ENCODE results near the gene GZF1. TPM values are rescaled to one million over a fixed set of nuclear protein-coding genes. Genes with fewer than 3 reads are reported as not detected.

GZF1 gene
- total RNA-seq: 43.7 and 56.4 TPM in 2 replicates

DNA sequence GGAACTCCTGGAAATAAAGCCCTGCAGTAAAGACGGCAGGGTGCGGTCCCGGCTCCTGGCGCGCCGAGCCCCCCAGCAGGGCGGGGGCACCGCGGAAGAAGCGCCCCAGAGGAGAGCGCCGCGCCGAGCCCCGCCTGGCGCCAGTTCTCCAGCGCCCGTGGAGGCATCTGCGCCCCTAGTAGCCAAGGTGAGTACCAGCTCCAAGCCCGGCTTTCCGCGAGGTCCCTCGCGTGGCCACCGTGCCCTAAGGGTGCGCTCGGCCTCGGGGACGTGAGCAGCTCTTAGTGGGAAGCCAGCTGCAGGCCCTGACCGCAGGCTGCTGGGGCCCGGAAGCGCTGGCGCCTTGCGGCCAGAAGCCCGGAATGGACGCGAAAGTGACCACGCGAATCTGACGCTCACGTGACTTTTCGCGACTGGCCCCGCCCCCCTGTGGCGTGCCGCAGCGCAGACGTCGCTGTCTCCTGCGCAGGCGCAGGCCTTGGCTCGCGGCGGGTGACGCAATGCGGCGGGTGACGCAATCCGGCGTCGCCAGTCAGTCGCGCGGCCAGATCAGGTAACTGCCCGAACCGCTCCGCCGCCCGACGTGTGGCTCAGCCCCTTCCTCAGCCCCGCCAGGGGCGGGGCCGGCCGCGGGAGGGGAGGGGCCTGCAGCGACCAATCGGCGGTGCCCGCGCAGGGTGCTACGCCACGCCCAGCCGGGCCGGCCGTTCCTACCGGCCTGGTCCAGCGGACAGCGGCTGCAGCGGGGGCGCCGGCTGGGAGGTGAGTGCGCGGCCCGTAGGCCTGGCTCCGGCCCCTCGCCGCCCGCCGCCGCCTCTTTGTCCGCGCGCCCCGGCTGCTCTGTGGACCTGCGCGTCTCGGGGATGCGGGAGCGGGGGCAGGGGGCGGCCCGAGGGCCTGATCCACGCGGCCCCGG, at the start of gene GZF1:
Gene GZF1 (plus strand): TSS at position 707 of the 916 bp plus-strand sequence. CDS start 2,202 bp downstream, outside the sequence.

DNA sequence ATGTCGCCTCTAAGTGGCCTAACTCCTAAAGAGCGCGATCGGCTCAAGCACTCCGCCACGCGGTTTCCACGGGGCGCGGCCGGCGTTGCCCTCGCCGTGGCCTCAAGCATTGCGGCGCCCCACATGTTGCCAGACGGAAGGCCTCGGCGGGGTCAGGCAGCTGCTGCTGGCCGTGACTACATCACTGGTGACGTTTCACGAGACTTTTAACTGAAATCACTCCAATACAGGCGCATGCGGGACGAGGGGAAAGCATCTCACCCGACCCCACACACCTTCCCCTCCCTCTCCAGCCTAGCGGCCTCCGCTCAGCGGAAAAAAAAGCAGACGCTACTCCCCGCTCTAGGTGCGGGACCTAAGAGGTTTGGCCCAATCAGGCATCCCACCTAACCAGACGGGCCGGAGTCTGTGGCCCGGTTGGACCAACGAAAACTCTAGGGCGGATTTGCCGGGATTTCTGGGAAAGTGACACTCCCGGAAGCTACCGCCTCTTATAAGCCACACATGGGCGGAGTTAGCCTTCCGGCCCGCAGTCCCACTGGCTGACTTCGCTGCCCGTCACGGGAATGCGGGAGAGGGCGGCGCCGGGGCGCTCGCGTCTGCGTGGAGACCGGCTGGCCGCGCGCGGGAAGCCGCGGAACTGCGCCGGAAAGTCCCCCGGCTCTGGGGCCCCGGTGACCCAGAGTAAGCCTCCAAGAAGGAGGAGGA, 11.6 kb upstream of the GZF1 start, which contains the start of gene NXT1:
Gene NXT1 (plus strand): TSS at position 596 of the 708 bp plus-strand sequence. CDS start 3,251 bp downstream, outside the sequence.

DNA sequence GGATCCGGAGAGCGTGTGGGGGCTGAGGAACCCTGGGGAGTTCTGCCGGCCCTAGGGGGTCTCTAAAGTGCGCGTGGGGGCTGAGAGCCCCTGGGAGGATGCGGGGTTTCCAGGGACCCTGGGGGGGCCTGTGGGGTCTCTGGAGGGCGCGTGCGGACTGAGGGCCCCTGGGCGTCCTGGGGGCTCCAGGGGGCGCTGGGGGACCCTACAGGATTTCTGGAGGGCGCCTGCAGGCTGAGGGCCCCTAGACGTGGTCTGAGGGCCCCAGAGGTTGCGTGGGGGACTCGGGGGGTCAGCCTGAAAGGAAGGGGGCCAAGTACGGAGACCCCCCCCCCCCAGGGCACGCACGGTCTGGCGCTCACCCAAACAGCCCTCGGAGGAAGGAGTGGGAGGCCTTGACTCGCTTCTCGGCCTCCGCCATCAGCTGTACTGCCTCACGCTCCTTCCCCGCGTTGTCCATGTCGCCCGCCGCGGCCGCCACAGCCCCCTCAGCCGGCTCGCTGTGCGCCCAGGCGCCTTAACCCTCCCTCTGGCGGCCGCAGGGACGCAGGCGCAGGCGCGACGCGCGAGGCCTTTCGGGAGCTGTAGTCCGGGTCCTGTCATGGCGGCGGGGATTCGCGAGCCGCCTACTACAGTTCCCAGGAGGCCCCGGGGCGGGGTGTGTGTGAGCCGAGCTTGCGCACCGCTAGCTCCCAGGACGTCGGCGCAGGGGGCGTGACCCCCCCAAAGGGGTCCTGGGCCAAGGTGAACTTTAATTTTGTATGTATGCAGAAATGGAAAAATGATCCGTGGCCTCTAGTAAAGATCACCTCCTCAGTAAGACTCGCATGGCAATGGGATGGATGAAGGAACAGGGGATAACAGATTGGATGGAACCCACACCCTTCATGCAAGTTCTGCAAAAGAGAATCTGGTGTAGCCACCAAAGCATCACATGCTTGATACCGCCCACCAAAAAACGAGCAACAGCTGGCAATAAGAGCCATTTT, 59.3 kb downstream of the GZF1 start, which contains the start of gene NAPB:
Gene NAPB (minus strand): TSS at position 546 of the 989 bp plus-strand sequence. CDS start 86 bp downstream, at position 460.

Other genes with a start within 250 kb of the GZF1 start
- gene NXT1, start 11.4 kb upstream of the GZF1 start, total RNA-seq: 36.4 and 63.6 TPM in 2 replicates
- 10.6 and 13.0 TPM in 2 replicates for gene NAPB, start 59.3 kb downstream of the GZF1 start, total RNA-seq
- not detected in 2 replicates for gene CSTL1, start 77.5 kb downstream of the GZF1 start, total RNA-seq
- not detected in 2 replicates for gene CST11, start 90.7 kb downstream of the GZF1 start, total RNA-seq
- not detected in 2 replicates for gene CST8, start 128.9 kb downstream of the GZF1 start, total RNA-seq
- gene CST9L, start 206.3 kb downstream of the GZF1 start, total RNA-seq: not detected in 2 replicates
- not detected in 2 replicates for gene CST9, start 243.7 kb downstream of the GZF1 start, total RNA-seq

Data from nasal cavity respiratory epithelium epithelial cell of viscerocranial mucosa (primary cell).